HG03175 (cell line): ENCODE data around the gene TMA16.
A peak's percentile ranks its signal among the peaks of the same experiment; 100 is the strongest.

Source experiments
- ATAC-seq: cut with Tn5 transposase; IDR thresholded peaks from one replicate; pipeline ENCODE4 v1.9.1; 2021; ENCODE audit warnings: mild to moderate bottlenecking, moderate library complexity; ENCODE audit not compliant: unreplicated experiment

The TMA16 gene

DNA sequence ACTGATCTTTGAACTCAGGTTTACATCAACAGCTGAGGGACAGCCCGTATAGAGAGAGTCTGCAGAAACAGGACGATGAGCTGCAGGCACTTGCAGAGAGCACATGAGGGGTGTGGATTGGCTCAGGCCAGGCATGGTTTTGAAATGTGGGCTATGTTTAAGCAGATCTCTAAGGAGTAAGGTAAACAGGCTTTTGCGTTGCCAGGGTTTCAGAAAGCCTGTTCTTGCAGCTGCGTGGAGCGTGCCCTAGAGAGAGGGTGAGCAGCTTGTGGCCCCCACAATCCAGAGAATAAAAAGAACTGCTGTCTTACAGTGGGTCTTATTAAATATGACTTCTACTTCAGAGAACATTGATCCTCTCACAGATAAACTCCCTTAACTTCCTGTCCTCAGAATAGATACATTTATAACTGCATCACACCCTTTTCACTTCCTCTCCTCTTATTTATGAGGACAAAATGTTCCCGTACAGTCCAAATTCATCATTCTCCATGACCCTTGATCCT lies 64.1 kb downstream of the TMA16 start:
- ATAC-seq, result peak; percentile 81

DNA sequence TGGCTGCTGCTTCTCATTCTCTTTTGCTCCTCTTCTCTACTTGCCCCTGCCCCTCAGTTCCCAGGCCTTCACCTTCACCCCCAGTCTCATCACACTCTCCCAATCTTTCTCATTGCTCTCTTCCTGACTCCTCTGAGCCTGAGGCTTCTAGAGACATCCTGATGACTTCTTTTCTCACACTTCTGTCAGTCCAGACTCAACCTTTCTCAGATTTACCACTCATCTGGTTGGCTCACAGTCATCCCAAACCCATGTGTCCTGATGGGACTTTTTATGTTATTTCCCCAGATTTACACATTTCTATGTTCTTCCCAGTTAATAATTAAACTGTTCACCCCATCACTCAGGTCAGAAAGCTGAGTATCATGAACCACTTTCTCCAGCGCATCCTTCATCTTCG lies 68.0 kb downstream of the TMA16 start:
- ATAC-seq, result no peak

DNA sequence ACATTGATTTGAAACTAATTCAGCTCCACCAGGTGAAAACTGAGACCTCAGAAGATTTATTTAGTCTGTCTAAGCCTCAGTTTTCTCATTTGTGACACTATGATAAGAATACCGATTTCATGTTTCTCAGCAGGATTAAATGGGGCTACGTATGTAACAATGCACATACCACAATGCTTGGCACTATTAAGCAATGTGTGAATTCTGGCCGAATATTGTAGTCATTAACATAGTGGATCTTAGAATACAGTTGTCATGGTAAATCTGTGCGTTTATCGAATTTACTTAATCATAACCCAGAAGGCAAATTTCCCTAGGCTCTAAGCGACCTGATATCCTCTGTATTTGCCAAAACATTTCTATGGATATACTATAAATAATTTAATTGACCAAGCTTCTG lies 69.1 kb downstream of the TMA16 start:
- no peak for ATAC-seq

DNA sequence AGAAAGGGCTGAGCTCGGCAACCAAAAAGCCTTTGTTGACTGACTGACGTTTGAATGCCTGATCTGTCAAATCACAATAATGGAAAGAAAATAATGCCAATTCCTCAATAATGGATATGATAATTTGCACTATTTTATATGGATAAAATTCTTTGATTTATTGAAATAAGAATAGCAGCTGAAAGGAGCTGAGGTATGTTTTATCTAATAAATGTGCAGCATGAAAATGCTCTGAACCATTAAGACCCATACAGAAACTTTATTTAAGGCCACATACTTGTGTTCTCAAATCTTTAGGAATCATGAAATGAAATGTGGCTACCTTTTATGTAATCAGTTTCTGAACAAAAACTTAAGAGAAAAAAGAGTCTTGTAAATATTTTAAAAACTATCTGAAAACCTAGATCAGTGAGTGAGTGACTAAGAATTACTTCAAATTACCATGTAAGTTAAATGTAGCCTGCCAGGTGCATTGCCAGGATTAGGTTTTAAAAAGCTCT lies 69.8 kb downstream of the TMA16 start:
- no peak for ATAC-seq

DNA sequence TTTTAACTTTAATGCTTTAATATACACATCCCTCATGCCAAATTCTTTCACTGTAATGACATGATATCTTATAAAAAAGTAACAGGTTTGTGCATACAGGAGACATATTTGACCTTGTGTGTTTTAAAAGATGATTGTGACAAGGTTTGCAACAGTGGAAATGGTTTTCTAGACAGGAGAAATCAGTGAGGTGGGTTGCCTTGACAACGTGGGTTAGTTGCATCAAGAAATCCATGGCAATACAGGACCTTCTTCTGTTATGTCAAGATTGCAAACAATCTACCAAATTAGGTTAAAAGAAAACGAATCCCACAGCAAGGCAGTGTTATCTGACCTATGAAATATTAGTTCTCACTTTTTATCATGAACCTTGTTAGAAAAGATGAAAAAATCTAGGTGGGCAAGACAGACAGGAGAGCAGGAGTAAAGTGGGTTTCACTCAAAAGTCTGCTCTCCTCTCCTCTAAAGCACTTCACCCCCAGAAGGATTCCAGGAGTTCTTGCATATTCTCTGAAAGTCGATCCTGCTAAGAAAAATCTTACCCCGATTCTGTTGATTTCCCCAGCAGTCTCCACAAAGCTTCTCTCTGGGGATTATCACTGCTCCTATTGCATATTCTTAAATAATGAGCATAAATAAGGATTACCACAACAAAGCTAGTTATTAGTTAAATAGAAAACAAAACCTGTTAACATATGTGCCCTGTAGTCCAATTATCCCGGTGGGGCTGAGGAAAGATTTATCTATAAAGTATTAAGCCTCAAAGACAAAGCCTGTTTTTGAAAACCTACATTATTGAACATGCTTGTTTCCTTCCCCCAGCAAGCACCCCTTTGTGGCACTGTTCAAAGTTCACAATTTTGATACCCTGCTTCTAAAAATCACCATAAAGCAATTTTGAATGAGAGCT lies 71.0 kb downstream of the TMA16 start:
- no peak for ATAC-seq

DNA sequence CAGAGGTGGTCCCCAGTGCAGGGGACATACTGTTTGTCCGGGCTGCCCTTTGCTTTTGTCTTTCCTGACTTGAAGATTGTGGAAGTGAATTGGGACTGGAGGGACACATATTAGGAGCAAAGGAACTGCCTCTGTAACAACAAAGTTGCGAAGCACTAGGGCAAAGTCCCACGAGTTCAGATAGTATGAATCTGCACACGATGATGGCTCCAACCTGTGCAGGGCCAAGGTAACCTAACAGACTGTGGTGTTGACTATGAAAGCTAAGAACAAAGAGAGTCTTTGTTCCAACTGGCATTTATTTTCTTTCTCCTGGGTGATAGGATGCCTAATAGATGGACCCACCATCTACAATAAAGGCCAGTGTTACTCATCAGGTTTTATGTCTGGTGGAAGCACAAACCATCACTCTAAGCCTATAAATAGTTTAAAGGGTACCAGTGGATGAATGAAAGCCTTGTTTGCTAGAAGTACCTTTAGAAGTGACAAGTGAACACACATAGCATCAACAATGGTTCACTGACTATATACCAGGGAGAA lies 71.8 kb downstream of the TMA16 start:
- ATAC-seq, result no peak

DNA sequence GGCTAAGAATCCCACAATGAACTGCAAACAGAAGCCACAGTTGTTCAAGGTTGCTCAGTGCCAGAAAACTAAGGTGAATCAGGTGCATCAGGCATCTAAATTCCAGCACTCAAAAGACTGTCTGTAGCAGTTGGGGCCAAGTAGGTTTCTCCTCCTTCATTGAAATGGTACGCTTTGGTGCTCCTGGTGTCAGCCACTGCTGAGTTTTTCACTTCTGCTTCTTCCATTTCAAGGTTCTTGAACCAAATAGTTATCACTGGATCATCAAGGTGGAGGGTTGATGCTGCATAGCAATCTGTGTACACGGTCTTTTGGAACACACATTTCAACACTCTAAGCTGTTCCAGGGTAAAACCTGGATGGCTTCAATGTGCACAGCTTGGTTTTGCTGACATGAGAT lies 74.4 kb downstream of the TMA16 start:
- peak; percentile 90 for ATAC-seq
